Measurements from ENCODE around the gene AMPD2. TPM values are rescaled to one million over a fixed set of nuclear protein-coding genes. Genes with fewer than 3 reads are reported as not detected.

AMPD2 gene
- 118 TPM for total RNA-seq (2013)
- 100 to 1,000 TPM in 2 of 3 donors, 10 to 100 TPM in 1; 75.0 to 961 (median 117) TPM for polyA plus RNA-seq
- polyA minus RNA-seq = 415 and 509 TPM in 2 replicates
- total RNA-seq = 33.3 to 327 (median 235) reads per million in 11 experiments

GRCh38 chr1:109619576-109620400 is at the start of gene AMPD2, which contains the start of gene GNAT2:
TSS of gene AMPD2 (plus strand) at chr1:109619837. CDS start at chr1:109621176, 1,339 bp downstream.
TSS of gene GNAT2 (minus strand) at chr1:109619616. CDS start at chr1:109612870, 6,746 bp downstream.
- H3K27me3 ChIP-seq (ENCODE audit: control insufficient read depth in 2 of 2, insufficient read depth in 2 of 2, low read length in 2 of 2) = no peaks in the 10 kb centered on the region
- peak within 1 kb of the TSS; percentile 98 for H3K9ac ChIP-seq (ENCODE audit: insufficient read depth, low read length, poor library complexity, severe bottlenecking)
- no peaks in the 10 kb centered on the region for H3K9me3 ChIP-seq (replicated peaks in 1 of 2; ENCODE audit: control insufficient read depth in 1 of 2, insufficient read depth in 1 of 2, low read length in 2 of 2)
- H3K4me3 ChIP-seq (replicated peaks in 1 of 3; ENCODE audit: low read depth in 2 of 3, low read length in 3 of 3) = peak within 1 kb of the TSS; percentile 77 to 96 (median 96)
- Mint-ChIP-seq H3K27ac (peak within 1 kb of the TSS; percentile 99 to 100 (median 99)), H3K4me1 (peaks cover 76% of the 10 kb centered on the region), H3K27me3 (ENCODE audit: low read depth in 3 of 3) (peaks cover 0 to 3% (median 0%) of the 10 kb centered on the region in 3 donors), H3K9me3 (peaks cover 0 to 2% (median 2%) of the 10 kb centered on the region in 7 donors), H3K36me3 (peaks cover 6 to 26% of the 10 kb centered on the region in 2 donors), H3K4me3 (peak within 1 kb of the TSS; percentile 92 to 97)
- H4K20me1 ChIP-seq (ENCODE audit: insufficient read depth, low read length) = peaks cover 40% of the 10 kb centered on the region
- intact Hi-C loops (cut with micrococcal nuclease) = loop anchor here (2.0 to 5.0 kb wide), 3 partner anchors 71 to 203 kb away; partner anchors contain the start of gene GNAI3 (in 2 of the 2)
- peaks cover 56% of the 10 kb centered on the region for H3K79me2 ChIP-seq (ENCODE audit: insufficient read depth, low read length)
- H3K27ac ChIP-seq (ENCODE audit: low read depth in 1 of 2, low read length in 2 of 2) = peak within 1 kb of the TSS; percentile 99
- under 1% methylated on average over 45 of the region's 47 CpGs for WGBS (ENCODE audit: insufficient coverage)
- H3K4me2 ChIP-seq (replicated peaks; ENCODE audit: extremely low read depth, low read length, poor library complexity, severe bottlenecking) = peak within 1 kb of the TSS; percentile 97
- no peak for TF ChIP-seq CTCF (IDR thresholded peaks at IDR 0.05)
- peak; percentile 97 to 99 (median 98) for DNase-seq
- no peaks in the 10 kb centered on the region for H3K36me3 ChIP-seq (replicated peaks in 1 of 2; ENCODE audit: control insufficient read depth in 1 of 2, insufficient read depth in 2 of 2, low read length in 2 of 2)
- peaks cover 78 to 85% of the 10 kb centered on the region in 2 donors for H3K4me1 ChIP-seq (ENCODE audit: control insufficient read depth in 1 of 2, insufficient read depth in 2 of 2, low read length in 2 of 2)
- H2AFZ ChIP-seq (ENCODE audit: insufficient read depth, low read depth, low read length, poor library complexity, severe bottlenecking) = no peak within 1 kb of the TSS

- no peak for DNase-seq
- H3K36me3 Mint-ChIP-seq = peaks cover 7 to 10% of the 10 kb centered on the region in 2 donors
- no peaks in the 10 kb centered on the region for H3K9me3 ChIP-seq (replicated peaks in 1 of 2; ENCODE audit: control insufficient read depth in 1 of 2, insufficient read depth in 1 of 2, low read length in 2 of 2)
- H3K4me1 ChIP-seq (ENCODE audit: control insufficient read depth in 1 of 2, insufficient read depth in 2 of 2, low read length in 2 of 2) = peaks cover 64 to 73% of the 10 kb centered on the region in 2 donors
- peaks cover 0 to 1% (median 0%) of the 10 kb centered on the region in 3 donors for H3K27me3 Mint-ChIP-seq (ENCODE audit: low read depth in 3 of 3)
- peaks cover 0 to under 1% of the 10 kb centered on the region in 2 donors for H3K36me3 ChIP-seq (replicated peaks in 1 of 2; ENCODE audit: control insufficient read depth in 1 of 2, insufficient read depth in 2 of 2, low read length in 2 of 2)
- intact Hi-C loops (cut with micrococcal nuclease) = no loop called here
- peaks cover 97% of the 10 kb centered on the region for H4K20me1 ChIP-seq (ENCODE audit: insufficient read depth, low read length)
- H3K27me3 ChIP-seq (ENCODE audit: control insufficient read depth in 2 of 2, insufficient read depth in 2 of 2, low read length in 2 of 2) = no peaks in the 10 kb centered on the region
- H2AFZ ChIP-seq (ENCODE audit: insufficient read depth, low read depth, low read length, poor library complexity, severe bottlenecking) = no peak overlapping the region
- H3K9ac ChIP-seq (ENCODE audit: insufficient read depth, low read length, poor library complexity, severe bottlenecking) = no peak overlapping the region
- no peak overlapping the region for H3K4me3 ChIP-seq (replicated peaks in 1 of 3; ENCODE audit: low read depth in 2 of 3, low read length in 3 of 3)
- no peak overlapping the region for H3K4me2 ChIP-seq (replicated peaks; ENCODE audit: extremely low read depth, low read length, poor library complexity, severe bottlenecking)
- 44% methylated on average over 3 of the region's 3 CpGs for WGBS (ENCODE audit: insufficient coverage)
- peaks cover 42% of the 10 kb centered on the region for H3K4me1 Mint-ChIP-seq
- TF ChIP-seq CTCF (IDR thresholded peaks at IDR 0.05) = no peak
- no peak overlapping the region for H3K4me3 Mint-ChIP-seq
- H3K27ac Mint-ChIP-seq = no peak overlapping the region
- H3K79me2 ChIP-seq (ENCODE audit: insufficient read depth, low read length) = peaks cover 93% of the 10 kb centered on the region
- peak overlapping the region in 1 of 2 donors; percentile 52 for H3K27ac ChIP-seq (ENCODE audit: low read depth in 1 of 2, low read length in 2 of 2)
- no peaks in the 10 kb centered on the region for H3K9me3 Mint-ChIP-seq
Observed at GRCh38 chr1:109570414-109570813, 49.2 kb upstream of the AMPD2 start.
